ENCODE results near the gene JAML. TPM values are rescaled to one million over a fixed set of nuclear protein-coding genes. Genes with fewer than 3 reads are reported as not detected.
A peak's percentile ranks its signal among the peaks of the same experiment; 100 is the strongest.

JAML gene
- total and polyA plus RNA-seq, 2 of the 13 experiments (the other 11 are each of a cell fraction or from before 2014, with no cell fraction given) = 2.0 to 3.3 TPM

DNA sequence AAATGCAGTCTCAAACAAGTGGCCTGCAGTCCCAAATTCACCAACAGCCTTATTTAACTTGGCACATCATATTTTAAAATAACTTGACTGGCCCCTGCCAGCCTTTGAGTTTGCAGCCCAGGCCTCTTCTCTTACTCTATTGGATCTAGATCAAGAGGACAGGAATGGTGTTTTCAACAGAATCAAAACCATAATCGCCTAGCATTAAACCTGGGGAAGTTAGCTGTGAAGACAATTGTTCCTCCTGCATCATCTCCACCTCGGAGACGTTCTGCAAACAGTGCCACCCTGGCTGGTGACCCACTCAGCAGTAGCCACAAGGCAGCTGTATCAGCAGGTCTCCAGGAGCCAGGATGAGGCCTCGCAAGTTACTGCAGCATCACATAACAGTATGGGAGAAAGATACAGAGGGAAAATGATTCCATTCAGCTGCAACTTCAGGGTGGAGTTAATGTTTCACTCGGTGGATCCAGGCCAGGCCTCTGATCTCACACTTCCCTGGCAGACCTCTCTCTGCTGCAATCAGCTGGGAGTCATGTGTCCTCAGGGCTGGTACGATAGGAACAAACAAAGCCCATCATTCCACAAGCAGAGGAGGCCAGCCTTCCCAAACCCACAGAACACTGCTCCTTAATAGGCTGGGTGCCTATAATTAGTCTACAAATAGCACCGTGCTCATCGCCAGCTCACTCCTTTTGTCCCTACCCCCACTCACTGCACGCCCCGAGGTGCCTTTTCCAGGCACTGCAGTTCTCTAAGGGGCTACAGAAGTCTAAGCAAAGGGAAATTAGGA lies 29.8 kb downstream of the JAML start (continued):
- peak; percentile 100 for TF ChIP-seq TFAP4 (IDR thresholded peaks at IDR 0.05; ENCODE audit: borderline replicate concordance, low read depth)
- TF ChIP-seq ZNF44 (CRISPR knock-in tag; IDR thresholded peaks at IDR 0.05) = no peak
- no peak for TF ChIP-seq ZNF883 (CRISPR knock-in tag; IDR thresholded peaks at IDR 0.05; ENCODE audit: not compliant biosample characterization)
- TF ChIP-seq ZNF781 (CRISPR knock-in tag; IDR thresholded peaks at IDR 0.05; ENCODE audit: borderline replicate concordance, not compliant biosample characterization) = peak; percentile 47
- TF ChIP-seq EHMT2 (IDR thresholded peaks at IDR 0.05; ENCODE audit: borderline replicate concordance, low read depth, low read length) = no peak
- TF ChIP-seq BCL6 (CRISPR knock-in tag; IDR thresholded peaks at IDR 0.05) = peak; percentile 62
- peak; percentile 86 for TF ChIP-seq TEAD3 (CRISPR knock-in tag; optimal IDR thresholded peaks at IDR 0.05; ENCODE audit: borderline replicate concordance)
- no peak for TF ChIP-seq ZC3H13 (CRISPR knock-in tag; IDR thresholded peaks at IDR 0.05)
- TF ChIP-seq, protein P1, sequence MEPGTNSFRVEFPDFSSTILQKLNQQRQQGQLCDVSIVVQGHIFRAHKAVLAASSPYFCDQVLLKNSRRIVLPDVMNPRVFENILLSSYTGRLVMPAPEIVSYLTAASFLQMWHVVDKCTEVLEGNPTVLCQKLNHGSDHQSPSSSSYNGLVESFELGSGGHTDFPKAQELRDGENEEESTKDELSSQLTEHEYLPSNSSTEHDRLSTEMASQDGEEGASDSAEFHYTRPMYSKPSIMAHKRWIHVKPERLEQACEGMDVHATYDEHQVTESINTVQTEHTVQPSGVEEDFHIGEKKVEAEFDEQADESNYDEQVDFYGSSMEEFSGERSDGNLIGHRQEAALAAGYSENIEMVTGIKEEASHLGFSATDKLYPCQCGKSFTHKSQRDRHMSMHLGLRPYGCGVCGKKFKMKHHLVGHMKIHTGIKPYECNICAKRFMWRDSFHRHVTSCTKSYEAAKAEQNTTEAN (CRISPR knock-in tag; conservative IDR thresholded peaks at IDR 0.05) = no peak; the same call in 1 of the 2 replicates
- TF ChIP-seq ZNF776 (CRISPR knock-in tag; IDR thresholded peaks at IDR 0.05) = no peak
- TF ChIP-seq MATR3 (CRISPR knock-in tag; IDR thresholded peaks at IDR 0.05) = no peak
- TF ChIP-seq TAF1 (CRISPR knock-in tag; IDR thresholded peaks at IDR 0.05) = peak; percentile 40; the same call in 1 of the 2 replicates
- TF ChIP-seq, protein P2, sequence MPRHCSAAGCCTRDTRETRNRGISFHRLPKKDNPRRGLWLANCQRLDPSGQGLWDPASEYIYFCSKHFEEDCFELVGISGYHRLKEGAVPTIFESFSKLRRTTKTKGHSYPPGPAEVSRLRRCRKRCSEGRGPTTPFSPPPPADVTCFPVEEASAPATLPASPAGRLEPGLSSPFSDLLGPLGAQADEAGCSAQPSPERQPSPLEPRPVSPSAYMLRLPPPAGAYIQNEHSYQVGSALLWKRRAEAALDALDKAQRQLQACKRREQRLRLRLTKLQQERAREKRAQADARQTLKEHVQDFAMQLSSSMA (CRISPR knock-in tag; IDR thresholded peaks at IDR 0.05) = no peak
- TF ChIP-seq ZFAT (CRISPR knock-in tag; conservative IDR thresholded peaks at IDR 0.05) = no peak
- no peak for TF ChIP-seq ZNF557 (CRISPR knock-in tag; IDR thresholded peaks at IDR 0.05)
- TF ChIP-seq EEA1 (CRISPR knock-in tag; IDR thresholded peaks at IDR 0.05; ENCODE audit: borderline replicate concordance) = no peak
- TF ChIP-seq, protein P3, sequence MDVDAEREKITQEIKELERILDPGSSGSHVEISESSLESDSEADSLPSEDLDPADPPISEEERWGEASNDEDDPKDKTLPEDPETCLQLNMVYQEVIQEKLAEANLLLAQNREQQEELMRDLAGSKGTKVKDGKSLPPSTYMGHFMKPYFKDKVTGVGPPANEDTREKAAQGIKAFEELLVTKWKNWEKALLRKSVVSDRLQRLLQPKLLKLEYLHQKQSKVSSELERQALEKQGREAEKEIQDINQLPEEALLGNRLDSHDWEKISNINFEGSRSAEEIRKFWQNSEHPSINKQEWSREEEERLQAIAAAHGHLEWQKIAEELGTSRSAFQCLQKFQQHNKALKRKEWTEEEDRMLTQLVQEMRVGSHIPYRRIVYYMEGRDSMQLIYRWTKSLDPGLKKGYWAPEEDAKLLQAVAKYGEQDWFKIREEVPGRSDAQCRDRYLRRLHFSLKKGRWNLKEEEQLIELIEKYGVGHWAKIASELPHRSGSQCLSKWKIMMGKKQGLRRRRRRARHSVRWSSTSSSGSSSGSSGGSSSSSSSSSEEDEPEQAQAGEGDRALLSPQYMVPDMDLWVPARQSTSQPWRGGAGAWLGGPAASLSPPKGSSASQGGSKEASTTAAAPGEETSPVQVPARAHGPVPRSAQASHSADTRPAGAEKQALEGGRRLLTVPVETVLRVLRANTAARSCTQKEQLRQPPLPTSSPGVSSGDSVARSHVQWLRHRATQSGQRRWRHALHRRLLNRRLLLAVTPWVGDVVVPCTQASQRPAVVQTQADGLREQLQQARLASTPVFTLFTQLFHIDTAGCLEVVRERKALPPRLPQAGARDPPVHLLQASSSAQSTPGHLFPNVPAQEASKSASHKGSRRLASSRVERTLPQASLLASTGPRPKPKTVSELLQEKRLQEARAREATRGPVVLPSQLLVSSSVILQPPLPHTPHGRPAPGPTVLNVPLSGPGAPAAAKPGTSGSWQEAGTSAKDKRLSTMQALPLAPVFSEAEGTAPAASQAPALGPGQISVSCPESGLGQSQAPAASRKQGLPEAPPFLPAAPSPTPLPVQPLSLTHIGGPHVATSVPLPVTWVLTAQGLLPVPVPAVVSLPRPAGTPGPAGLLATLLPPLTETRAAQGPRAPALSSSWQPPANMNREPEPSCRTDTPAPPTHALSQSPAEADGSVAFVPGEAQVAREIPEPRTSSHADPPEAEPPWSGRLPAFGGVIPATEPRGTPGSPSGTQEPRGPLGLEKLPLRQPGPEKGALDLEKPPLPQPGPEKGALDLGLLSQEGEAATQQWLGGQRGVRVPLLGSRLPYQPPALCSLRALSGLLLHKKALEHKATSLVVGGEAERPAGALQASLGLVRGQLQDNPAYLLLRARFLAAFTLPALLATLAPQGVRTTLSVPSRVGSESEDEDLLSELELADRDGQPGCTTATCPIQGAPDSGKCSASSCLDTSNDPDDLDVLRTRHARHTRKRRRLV (CRISPR knock-in tag; IDR thresholded peaks at IDR 0.05) = no peak
- no peak for TF ChIP-seq ETS1 (CRISPR knock-in tag; IDR thresholded peaks at IDR 0.05)
- peak; percentile 86 for TF ChIP-seq CEBPG (CRISPR knock-in tag; IDR thresholded peaks at IDR 0.05)
- TF ChIP-seq KLF11 (CRISPR knock-in tag; IDR thresholded peaks at IDR 0.05) = peak; percentile 26; the same call in 1 of the 2 replicates
- peak; percentile 80; the same call in 1 of the 2 replicates for TF ChIP-seq FOXK1 (CRISPR knock-in tag; IDR thresholded peaks at IDR 0.05; ENCODE audit: borderline replicate concordance, low read depth)
